Small intestine (tissue), 7 donors: ENCODE data around the gene MTARC2. TPM values are rescaled to one million over a fixed set of nuclear protein-coding genes. Genes with fewer than 3 reads are reported as not detected.
"Not testable (repeated sequence)": the region's sequence is repeated elsewhere in the genome, so short reads cannot be mapped to it uniquely, and the experiment has no call there.

ENCODE experiments used
- DNase-seq, 2 donors: peaks; one replicate each; pipeline versions ENCODE4 v3.0.0 to v3.0.0-alpha.2; 2013
- FAIRE-seq: peaks from 2 replicates; lab custom pipeline; 2012; peaks lifted over from hg19 to GRCh38; lab: Jason Lieb, UNC
- H3K27ac ChIP-seq, 3 donors: one replicate each; pipeline ENCODE4 v1.5.1; 2013; ENCODE audit warnings: low read length in 2 of 3, mild to moderate bottlenecking in 2 of 3, control low read depth in 1 of 3, inconsistent platforms in 1 of 3, low read depth in 1 of 3, moderate library complexity in 1 of 3
- H3K27me3 ChIP-seq, 3 donors: one replicate each; pipeline ENCODE4 v1.6.1; 2013; ENCODE audit warnings: low read length in 3 of 3, inconsistent platforms in 1 of 3; ENCODE audit not compliant: control insufficient read depth in 3 of 3, insufficient read depth in 3 of 3
- H3K36me3 ChIP-seq, 3 donors: one replicate each; pipeline ENCODE4 v1.6.1; 2013; ENCODE audit warnings: low read length in 3 of 3, inconsistent platforms in 1 of 3, low read depth in 1 of 3, mild to moderate bottlenecking in 1 of 3, moderate library complexity in 1 of 3; ENCODE audit not compliant: control insufficient read depth in 3 of 3, insufficient read depth in 2 of 3
- H3K4me1 ChIP-seq, 3 donors: one replicate each; pipeline ENCODE4 v1.6.1; 2013; ENCODE audit warnings: low read length in 2 of 3, inconsistent platforms in 1 of 3, low read depth in 1 of 3, mild to moderate bottlenecking in 1 of 3, moderate library complexity in 1 of 3; ENCODE audit not compliant: control insufficient read depth in 3 of 3, insufficient read depth in 2 of 3
- H3K4me3 ChIP-seq, 3 donors: one replicate each; pipeline ENCODE4 v1.5.1; 2013; ENCODE audit warnings: low read length in 3 of 3, control low read depth in 1 of 3, inconsistent platforms in 1 of 3, low read depth in 1 of 3, mild to moderate bottlenecking in 1 of 3, moderate library complexity in 1 of 3
- H3K9me3 ChIP-seq, 2 donors: one replicate each; pipeline ENCODE4 v1.6.1; 2013; ENCODE audit warnings: low read depth in 1 of 2, low read length in 1 of 2; ENCODE audit not compliant: control insufficient read depth in 2 of 2, insufficient read depth in 1 of 2
- WGBS, 3 donors: extraction: QIAGEN DNeasy Blood & Tissue Kit; methylation state at CpG; one replicate each; pipeline ENCODE4 v1.1.7; 2013; 5-methylcytosine and 5-hydroxymethylcytosine counted together
- polyA plus RNA-seq, 4 donors: library from polyadenylated mRNA; stranded (reverse) in 3 of 4; unstranded in 1 of 4; fragments of 200-250 nt in 3 of 4; fragments of 120-200 nt in 1 of 4; gene quantifications; one replicate each; pipeline versions ENCODE4 v1.2.1 to v1.2.3, GENCODE V29; 2013
- donor health status: healthy with polysubstance abuse.
- donor health status: control.
- donor health status: control.
- donor health status: Bipolar disorder and iron deficiency.
- donor health status: healthy.

The MTARC2 gene
- polyA plus RNA-seq, 4 donors: 31.8 to 93.5 (median 83.3) TPM

DNA sequence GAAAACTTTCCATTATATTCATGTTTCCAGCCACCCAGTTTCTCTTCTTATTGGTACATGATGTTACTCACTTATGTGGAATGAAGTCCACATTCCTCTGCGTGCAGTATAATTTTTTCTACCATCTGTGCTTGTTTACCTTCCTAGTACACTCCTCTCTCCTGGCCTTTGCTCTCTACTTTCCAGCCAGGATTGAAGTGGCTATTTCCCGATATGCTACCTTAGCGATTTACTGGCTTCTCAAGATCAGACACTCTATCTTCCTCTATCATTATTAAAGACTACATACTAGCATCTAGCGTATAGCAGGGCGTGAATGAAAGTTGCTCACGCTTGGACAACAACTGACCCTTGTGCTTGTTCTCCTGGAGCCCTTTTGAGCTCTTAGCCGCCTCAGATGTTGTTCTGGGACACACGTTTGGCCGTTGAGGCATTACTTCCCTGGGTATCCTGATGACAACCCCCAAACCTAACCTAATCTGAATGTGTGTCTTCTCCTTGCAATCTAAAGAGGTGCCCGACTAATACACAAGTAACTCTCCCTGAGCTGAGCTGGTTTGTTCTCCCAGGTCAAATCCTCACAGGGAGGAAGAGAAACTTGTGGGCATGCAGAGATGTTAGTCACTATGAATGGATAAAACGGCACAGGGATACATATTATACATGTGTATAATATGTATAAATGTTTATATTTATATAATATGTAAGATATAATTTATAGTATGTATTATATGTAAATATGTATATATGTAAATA is 13.4 kb upstream of the MTARC2 start:
- no peaks in the 10 kb centered on the region for H3K27me3 ChIP-seq
- peak; percentile 88 to 96 for DNase-seq
- H3K27ac ChIP-seq: peak overlapping the region; percentile 70 to 76 (median 75)
- no peaks in the 10 kb centered on the region for H3K9me3 ChIP-seq
- no peak overlapping the region for H3K4me3 ChIP-seq
- peaks cover 2 to 21% (median 3%) of the 10 kb centered on the region in 3 donors for H3K4me1 ChIP-seq
- FAIRE-seq: peak; percentile 44
- 16 to 52% (median 29%) methylated on average over 11 of the region's 11 CpGs for WGBS, 3 donors
- H3K36me3 ChIP-seq: no peaks in the 10 kb centered on the region

DNA sequence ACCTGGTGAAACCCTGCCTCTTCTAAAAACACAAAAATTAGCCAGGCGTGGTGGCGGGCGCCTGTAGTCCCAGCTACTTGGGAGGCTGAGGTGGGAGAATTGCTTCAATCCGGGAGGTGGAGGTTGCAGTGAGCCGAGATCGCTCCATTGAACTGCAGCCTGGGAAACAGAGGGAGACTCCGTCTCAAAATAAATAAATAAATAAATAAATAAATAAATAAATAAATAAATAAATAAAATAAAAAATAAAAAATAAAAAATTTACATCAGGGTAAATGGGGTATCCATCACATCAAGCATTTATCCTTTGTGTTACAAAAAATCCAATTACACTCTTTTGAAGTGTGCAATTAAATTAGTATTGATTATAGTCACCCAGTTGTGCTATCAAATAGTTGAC is 11.8 kb upstream of the MTARC2 start:
- 92 to 98% (median 97%) methylated on average over 7 of the region's 7 CpGs for WGBS, 3 donors

DNA sequence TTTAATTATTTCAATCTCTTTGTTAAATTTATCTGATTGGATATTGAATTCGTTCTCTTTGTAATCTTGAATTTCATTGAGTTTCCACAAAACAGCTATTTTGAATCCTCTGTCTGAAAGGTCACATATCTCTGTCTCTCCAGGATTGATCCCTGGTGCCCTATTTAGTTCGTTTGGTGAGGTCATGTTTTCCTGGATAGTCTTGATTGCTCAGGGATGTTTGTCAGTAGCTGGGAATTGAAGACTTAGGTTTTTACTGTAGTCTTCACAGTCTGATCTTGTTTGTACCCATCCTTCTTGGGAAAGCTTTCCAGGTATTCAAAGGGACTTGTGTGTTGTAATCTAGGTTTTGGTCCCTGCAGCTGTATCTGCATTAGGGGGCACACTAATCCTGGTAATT is 6.8 kb upstream of the MTARC2 start:
- Histone ChIP-seq H3K36me3 (no peaks in the 10 kb centered on the region), H3K27me3 (no peaks in the 10 kb centered on the region)
- FAIRE-seq: no peak

More for the DNA sequence above, 11.8 kb upstream of the MTARC2 start:
- not testable (repeated sequence) for H3K27me3 ChIP-seq, H3K9me3 ChIP-seq, H3K27ac ChIP-seq, H3K4me3 ChIP-seq, DNase-seq, H3K36me3 ChIP-seq, FAIRE-seq
- peaks cover 2 to 21% (median 3%) of the 10 kb centered on the region in 3 donors for H3K4me1 ChIP-seq

GRCh38 chr1:220741825-220742224 is 6.3 kb upstream of the MTARC2 start:
- FAIRE-seq (no peak), DNase-seq (no peak)
- no peak overlapping the region for H3K4me3 ChIP-seq
- no peaks in the 10 kb centered on the region for H3K9me3 ChIP-seq
- 97 to 100% (median 100%) methylated on average over 1 of the region's 1 CpG for WGBS, 3 donors
- peaks cover 0 to 4% (median 3%) of the 10 kb centered on the region in 3 donors for H3K4me1 ChIP-seq
- no peak overlapping the region for H3K27ac ChIP-seq
- H3K27me3 ChIP-seq: no peaks in the 10 kb centered on the region
- H3K36me3 ChIP-seq: no peaks in the 10 kb centered on the region

More for the DNA sequence above, 6.8 kb upstream of the MTARC2 start:
- Histone ChIP-seq H3K4me3 (no peak overlapping the region), H3K4me1 (peaks cover 0 to 4% (median under 1%) of the 10 kb centered on the region in 3 donors), H3K9me3 (no peaks in the 10 kb centered on the region), H3K27ac (no peak overlapping the region)
- no peak for DNase-seq
- 47 to 64% (median 53%) methylated on average over 2 of the region's 2 CpGs for WGBS, 3 donors

DNA sequence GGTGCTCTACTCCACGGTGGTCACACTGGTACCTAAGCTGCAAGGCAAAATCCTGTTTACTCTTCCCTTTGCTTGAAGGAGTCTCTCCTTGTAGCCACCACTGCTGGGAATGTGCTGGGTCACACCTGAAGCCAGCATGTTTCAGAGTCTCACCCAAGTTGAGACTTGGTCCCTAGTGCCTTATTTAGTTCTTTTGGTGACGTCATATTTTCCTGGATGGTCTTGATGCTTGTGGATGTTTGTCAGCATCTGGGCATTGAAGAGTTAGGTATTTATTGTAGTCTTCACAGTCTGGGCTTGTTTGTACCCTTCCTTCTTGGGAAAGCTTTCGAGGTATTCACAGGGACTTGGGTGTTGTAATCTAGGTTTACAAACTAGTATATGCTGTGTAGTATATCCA is 5.6 kb upstream of the MTARC2 start:
- Histone ChIP-seq H3K9me3 (no peaks in the 10 kb centered on the region), H3K27ac (no peak overlapping the region), H3K27me3 (no peaks in the 10 kb centered on the region), H3K4me1 (peaks cover 0 to 6% (median 4%) of the 10 kb centered on the region in 3 donors), H3K4me3 (no peak overlapping the region), H3K36me3 (no peaks in the 10 kb centered on the region)
- WGBS, 3 donors: 81 to 90% (median 87%) methylated on average over 3 of the region's 3 CpGs
- no peak for FAIRE-seq
- DNase-seq: no peak

DNA sequence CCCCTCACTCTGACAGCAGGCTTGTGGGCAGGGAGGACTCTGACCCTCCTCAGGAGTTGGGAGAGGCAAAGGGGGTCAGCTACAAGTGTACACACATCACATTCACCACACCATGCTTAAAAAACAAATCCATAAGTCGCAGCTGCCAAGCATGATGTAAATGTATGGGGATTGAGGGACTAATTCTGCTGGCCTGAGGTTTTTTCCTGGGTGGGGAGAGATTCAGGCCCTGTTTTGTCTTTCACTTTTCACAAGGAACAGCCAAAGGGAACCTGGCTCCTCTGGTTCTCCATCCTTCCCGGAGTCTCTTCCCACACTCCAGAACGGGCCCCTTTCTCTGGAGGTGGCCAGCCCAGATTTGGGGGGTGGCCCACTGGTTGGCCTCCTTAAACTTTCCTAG is 1.3 kb upstream of the MTARC2 start:
- FAIRE-seq: no peak
- H3K27ac ChIP-seq: no peak overlapping the region
- 77 to 86% (median 86%) methylated on average over 3 of the region's 3 CpGs for WGBS, 3 donors
- H3K4me1 ChIP-seq: peaks cover 0 to 25% (median 4%) of the 10 kb centered on the region in 3 donors
- no peak overlapping the region for H3K4me3 ChIP-seq
- no peaks in the 10 kb centered on the region for H3K9me3 ChIP-seq
- no peak for DNase-seq
- peaks cover 0 to 2% (median 0%) of the 10 kb centered on the region in 3 donors for H3K36me3 ChIP-seq
- no peaks in the 10 kb centered on the region for H3K27me3 ChIP-seq

DNA sequence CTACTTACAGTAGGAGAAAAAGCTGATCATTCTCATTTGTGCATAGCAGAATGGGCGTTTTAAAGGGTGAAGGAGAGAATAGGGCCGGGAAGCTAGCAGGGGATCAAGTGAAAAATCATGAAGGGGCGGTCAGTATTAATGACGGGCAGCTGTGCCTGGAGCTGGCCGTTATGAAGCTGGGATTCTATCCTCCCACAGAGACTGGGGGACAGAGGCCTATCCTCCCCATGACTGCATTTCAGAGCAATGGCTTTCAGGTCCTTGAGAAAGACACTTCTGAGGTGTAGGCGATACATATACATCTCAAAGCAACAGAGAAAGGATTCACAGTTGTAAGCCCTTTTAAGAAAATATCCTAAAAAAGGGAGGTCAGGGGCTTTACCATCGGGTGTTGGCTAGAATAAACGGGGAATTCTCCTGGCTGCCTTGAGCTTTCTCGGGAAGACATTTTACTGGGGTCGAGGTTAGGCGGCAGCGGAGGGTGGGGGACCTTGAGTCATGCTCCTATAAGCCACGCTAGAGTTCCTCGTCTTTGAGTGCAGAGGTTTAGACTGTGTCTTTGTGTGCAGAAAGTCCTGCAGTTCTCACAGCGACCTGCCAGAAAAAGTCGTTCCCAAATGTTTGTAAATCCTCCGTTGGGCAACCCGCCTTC is 559 bp upstream of the MTARC2 start:
- FAIRE-seq: no peak
- no peak for DNase-seq
- WGBS, 3 donors: 16 to 22% (median 20%) methylated on average over 18 of the region's 18 CpGs
- Histone ChIP-seq H3K36me3 (peaks cover 0 to 6% (median 0%) of the 10 kb centered on the region in 3 donors), H3K27me3 (no peaks in the 10 kb centered on the region), H3K4me3 (peak overlapping the region in 2 of 3 donors; percentile 77 to 85), H3K9me3 (no peaks in the 10 kb centered on the region), H3K27ac (peak overlapping the region; percentile 84 to 97 (median 92)), H3K4me1 (peaks cover 0 to 30% (median 4%) of the 10 kb centered on the region in 3 donors)

GRCh38 chr1:220748936-220749335 is 814 bp downstream of the MTARC2 start:
- peak overlapping the region; percentile 84 to 97 (median 92) for H3K27ac ChIP-seq
- H3K9me3 ChIP-seq: no peaks in the 10 kb centered on the region
- FAIRE-seq (no peak), DNase-seq (no peak)
- WGBS, 3 donors: 0 to 10% (median 10%) methylated on average over 3 of the region's 3 CpGs
- H3K4me3 ChIP-seq: peak overlapping the region; percentile 65 to 85 (median 77)
- H3K4me1 ChIP-seq: peaks cover 0 to 30% (median 4%) of the 10 kb centered on the region in 3 donors
- H3K27me3 ChIP-seq: no peaks in the 10 kb centered on the region
- H3K36me3 ChIP-seq: peaks cover 0 to 16% (median 0%) of the 10 kb centered on the region in 3 donors
